ENCODE measurements around the gene KCNC4.

Gene KCNC4

DNA sequence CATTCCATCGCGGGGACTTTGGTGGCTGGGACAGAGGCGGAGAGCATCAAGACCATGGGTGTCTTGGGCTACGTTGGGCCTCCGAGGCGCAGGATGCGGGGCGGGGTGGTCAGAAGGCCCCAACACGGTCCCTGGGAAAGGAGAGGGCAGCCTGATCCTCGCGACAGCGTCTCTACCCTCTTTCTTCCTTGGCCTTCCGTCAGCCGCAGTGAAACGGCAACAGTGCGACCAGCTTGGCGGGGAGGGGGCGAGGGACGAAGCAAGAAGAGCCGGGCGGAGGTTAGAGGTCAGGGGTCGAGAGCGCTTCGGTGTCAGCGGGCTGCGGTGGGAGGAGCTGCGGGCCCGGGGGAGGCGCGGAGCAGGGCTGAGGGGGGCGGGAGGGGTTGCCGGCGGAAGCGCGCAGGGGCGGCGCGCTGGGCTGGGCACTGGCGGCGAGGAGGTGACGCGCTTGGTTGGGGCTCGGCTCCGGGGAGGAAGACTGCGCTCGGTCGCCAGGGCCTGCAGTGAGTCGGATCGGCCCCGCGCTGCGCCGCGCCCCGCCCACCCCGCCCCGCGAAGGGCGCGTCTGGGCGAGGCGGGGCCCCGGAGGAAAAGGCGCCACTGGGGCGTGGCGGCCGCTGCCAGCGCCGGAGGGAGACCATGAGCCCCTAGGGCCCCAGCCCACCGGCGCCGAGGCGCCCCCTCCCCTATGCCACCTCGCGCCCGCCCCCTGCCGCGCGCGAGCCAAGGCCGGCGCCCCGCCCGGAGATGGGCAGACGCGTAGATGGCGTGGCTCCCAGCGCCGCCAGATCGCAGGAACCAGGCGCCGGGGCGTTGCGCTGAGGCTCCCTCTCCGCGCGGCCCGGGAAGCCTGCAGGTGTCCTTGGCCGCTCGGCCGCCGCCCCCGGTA, at the start of gene KCNC4:
TSS of gene KCNC4 (plus strand) at position 600 of the 889 bp plus-strand sequence. CDS start 1,186 bp downstream, outside the sequence.
- DNase-seq, result peak; percentile 82

- no peak for DNase-seq
Measured at GRCh38 chr1:110160538-110161100, 49.5 kb upstream of the KCNC4 start.

- no peak for DNase-seq
Measured at GRCh38 chr1:110161165-110161564, 48.9 kb upstream of the KCNC4 start.

DNA sequence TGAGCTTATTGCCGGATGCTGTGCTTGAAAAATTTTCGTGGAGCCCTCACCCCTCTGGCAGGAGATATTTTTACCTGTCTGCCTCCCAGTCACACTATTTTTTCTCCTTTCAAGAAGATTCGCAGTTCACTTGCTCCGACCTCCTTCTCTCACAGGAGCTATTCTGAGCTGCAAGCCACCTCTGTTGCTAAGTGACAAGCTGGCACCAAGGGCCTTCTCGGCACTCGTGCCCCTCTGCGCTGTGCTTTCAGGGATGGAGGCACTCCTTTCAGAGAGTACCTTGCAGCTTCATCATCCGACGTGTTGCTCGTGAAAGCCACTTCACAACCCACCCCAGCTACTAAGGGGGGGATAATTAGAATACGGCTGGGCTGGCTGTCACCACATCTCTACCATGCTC, 48.3 kb upstream of the KCNC4 start:
- DNase-seq, result no peak

- no peak for DNase-seq
Measured at GRCh38 chr1:110163591-110163990, 46.5 kb upstream of the KCNC4 start.

GRCh38 chr1:110164725-110165350, 45.3 kb upstream of the KCNC4 start:
- no peak for DNase-seq

DNA sequence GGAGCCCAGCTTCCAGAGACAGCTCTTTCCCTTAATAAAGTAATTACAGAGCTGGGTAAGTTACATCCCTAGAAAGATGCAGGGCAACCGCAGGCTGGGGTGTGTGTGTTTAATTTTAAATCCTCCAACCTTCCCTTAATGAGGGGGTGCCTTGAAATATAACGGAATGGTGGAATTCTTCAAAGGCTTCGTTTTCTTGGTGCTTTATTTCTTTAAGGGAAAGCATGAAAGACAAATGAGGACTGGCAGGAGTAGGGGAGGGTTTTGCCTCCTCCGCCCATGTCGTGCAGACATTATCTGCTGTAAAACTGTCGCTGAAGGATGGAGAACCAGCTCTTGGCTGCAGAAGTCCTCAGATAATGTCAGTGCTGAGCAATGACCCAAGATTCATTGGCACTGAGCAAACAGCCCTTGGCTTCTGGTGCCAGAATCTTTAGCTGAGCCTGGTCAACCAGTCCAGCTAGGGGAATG, 44.3 kb upstream of the KCNC4 start:
- no peak for DNase-seq

- no peak for DNase-seq
Measured at GRCh38 chr1:110166861-110167260, 43.3 kb upstream of the KCNC4 start.

- no peak for DNase-seq
Measured at GRCh38 chr1:110170766-110171733, 39.1 kb upstream of the KCNC4 start.

DNA sequence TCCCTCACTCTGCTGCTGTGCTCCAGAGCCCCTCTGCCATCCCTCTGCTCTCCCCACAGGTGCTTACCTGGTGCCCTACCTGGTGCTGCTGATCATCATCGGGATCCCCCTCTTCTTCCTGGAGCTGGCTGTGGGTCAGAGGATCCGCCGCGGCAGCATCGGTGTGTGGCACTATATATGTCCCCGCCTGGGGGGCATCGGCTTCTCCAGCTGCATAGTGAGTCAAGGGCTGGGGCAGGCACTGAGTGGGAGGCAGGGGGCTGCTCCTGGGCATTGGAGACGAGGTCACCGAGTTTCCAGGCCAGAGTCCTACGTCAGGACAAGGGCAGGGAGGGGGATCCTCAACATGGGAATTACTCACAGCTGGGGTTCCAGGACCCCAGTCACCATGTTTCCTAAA, 38.1 kb upstream of the KCNC4 start:
- no peak for DNase-seq

DNA sequence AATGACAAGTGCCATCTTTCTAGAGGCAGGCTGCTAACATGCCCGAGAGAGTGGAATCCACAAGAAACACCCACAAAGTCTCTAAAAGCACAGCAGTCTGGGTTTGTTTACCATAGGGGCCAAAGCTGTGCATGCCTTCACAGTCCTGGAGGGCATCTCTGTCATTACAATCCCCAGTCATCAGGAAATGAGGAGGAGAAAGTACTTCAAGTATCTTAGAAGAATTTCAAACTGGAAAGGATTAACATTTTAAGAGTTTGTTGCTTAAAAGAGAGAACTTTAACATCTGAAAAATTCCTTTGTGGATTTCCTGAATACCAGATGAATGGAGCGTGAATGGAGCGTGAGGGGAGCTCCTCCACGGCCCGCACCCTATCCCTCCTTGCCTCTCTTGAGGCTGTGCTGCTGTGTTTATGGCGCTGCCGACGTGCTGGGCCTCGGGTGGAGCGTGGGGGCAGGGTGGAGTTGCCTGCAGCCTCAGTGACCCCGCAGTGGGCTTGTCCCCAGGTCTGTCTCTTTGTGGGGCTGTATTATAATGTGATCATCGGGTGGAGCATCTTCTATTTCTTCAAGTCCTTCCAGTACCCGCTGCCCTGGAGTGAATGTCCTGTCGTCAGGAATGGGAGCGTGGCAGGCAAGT, 36.5 kb upstream of the KCNC4 start:
- DNase-seq, result no peak

DNA sequence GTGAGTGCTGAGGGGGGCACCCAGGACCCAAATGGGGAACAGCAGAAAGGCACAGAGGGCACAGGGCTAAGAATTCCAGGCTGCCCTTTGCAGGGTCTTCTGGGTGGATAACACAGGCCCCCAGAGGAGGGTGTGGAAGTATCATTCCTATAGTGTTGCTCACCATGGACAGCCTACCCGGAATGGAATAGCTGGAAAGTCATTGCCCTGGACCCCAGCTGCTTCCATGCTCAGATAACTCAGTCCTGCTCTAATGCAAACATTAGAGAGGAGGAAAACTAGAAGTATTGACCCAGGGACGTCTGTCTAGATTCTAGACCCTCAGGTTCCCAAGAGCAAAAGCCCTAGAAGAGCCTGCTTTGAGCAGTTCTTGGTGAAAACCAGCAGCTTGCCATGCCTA, 35.2 kb upstream of the KCNC4 start:
- no peak for DNase-seq

- no peak for DNase-seq
Measured at GRCh38 chr1:110176299-110176956, 33.7 kb upstream of the KCNC4 start.

- no peak for DNase-seq
Measured at GRCh38 chr1:110177775-110178174, 32.3 kb upstream of the KCNC4 start.

- no peak for DNase-seq
Measured at GRCh38 chr1:110183642-110184167, 26.4 kb upstream of the KCNC4 start.

DNA sequence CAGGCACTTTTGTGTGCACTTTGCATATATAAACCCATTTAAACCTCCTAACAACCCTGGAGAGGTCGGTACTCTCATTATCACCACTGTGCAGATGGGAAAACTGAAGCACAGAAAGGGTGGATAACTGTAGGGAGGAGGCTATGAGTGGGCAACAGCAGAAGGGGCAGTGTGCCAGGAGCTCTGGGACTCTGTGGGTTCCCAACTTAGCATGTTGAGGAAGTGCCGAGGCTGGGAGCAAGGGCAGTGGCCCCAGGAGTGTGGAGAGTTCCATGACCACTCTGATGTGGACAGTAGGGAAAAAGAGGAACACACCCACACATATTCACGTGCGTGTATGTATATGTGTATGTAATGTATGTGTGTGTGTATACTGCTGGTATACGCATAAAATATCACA, 25.7 kb upstream of the KCNC4 start:
- DNase-seq, result no peak

DNA sequence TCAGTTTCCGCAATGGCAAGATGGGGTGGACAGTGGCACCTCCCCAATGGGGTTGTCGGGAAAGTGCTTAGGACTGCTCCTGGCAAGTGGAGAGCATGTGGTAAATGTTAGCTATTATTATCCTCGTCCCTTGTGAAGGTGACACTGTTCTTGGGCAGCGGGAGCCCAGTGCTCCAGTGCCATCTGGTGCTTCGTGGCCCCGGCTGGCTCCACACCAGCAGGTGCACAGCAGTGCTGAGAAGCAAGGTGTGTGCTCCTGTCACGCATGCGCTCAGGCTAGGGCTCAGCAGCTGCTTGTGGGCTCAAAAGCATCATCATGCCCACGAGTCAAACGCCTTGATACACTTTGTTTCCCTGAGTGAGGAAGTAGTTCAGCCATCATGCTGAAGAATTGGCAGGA, 24.9 kb upstream of the KCNC4 start:
- DNase-seq, result no peak

GRCh38 chr1:110186558-110186957, 23.6 kb upstream of the KCNC4 start:
- DNase-seq, result no peak

GRCh38 chr1:110187139-110187890, 22.8 kb upstream of the KCNC4 start:
- DNase-seq, result peak; percentile 72

DNA sequence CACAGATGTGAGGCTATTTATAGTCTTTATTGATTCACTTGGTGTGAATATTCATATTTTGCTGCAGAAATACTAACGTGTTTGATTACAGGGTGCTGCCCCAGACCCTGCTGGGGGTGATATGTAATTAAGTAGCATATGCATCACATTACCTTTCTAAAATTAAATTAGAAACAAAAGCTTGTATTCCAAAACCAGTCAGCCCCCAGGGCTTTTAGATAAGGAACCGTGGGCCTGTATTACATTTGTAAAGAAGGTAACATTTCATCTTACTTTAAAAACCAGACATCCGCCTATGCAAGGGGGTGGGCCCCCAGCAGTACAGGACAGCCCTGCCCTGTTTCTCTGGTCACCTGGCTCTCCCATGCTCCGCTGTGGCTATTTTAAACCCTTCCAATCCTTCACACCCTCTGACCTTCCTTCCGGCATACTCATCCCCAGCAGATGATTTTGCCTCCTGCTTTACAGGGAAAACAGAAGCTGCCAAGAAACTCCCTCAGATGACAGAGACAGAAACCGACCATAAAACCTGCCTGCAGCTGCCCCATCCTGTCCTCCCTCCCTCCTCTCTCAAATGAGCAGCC, 22.0 kb upstream of the KCNC4 start:
- peak; percentile 82 for DNase-seq

Measured in NCI-H226 (cell line).